ENCODE results near the gene CHCHD4. TPM values are rescaled to one million over a fixed set of nuclear protein-coding genes. Genes with fewer than 3 reads are reported as not detected.

CHCHD4 gene
- total RNA-seq, 1 donor from 2014 or later = 7.3 TPM

DNA sequence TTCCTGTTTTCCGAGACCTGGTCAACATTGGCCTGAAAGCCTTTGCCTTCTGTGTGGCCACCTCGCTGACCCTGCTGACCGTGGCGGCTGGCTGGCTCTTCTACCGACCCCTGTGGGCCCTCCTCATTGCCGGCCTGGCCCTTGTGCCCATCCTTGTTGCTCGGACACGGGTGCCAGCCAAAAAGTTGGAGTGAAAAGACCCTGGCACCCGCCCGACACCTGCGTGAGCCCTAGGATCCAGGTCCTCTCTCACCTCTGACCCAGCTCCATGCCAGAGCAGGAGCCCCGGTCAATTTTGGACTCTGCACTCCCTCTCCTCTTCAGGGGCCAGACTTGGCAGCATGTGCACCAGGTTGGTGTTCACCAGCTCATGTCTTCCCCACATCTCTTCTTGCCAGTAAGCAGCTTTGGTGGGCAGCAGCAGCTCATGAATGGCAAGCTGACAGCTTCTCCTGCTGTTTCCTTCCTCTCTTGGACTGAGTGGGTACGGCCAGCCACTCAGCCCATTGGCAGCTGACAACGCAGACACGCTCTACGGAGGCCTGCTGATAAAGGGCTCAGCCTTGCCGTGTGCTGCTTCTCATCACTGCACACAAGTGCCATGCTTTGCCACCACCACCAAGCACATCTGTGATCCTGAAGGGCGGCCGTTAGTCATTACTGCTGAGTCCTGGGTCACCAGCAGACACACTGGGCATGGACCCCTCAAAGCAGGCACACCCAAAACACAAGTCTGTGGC, 17.1 kb upstream of the CHCHD4 start:
- Mint-ChIP-seq H3K4me3 (no peak overlapping the region), H3K4me1 (peaks cover 25% of the 10 kb centered on the region), H3K9me3 (no peaks in the 10 kb centered on the region), H3K27ac (peak overlapping the region; percentile 87), H3K27me3 (ENCODE audit: low read depth) (no peaks in the 10 kb centered on the region), H3K36me3 (peaks cover 19% of the 10 kb centered on the region)
- TF ChIP-seq, protein P1, sequence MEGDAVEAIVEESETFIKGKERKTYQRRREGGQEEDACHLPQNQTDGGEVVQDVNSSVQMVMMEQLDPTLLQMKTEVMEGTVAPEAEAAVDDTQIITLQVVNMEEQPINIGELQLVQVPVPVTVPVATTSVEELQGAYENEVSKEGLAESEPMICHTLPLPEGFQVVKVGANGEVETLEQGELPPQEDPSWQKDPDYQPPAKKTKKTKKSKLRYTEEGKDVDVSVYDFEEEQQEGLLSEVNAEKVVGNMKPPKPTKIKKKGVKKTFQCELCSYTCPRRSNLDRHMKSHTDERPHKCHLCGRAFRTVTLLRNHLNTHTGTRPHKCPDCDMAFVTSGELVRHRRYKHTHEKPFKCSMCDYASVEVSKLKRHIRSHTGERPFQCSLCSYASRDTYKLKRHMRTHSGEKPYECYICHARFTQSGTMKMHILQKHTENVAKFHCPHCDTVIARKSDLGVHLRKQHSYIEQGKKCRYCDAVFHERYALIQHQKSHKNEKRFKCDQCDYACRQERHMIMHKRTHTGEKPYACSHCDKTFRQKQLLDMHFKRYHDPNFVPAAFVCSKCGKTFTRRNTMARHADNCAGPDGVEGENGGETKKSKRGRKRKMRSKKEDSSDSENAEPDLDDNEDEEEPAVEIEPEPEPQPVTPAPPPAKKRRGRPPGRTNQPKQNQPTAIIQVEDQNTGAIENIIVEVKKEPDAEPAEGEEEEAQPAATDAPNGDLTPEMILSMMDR (IDR thresholded peaks at IDR 0.05; ENCODE audit: unreplicated experiment) = no peak
- DNase-seq (ENCODE audit: low spot score in 2 of 2, unreplicated experiment in 2 of 2) = no peak

DNA sequence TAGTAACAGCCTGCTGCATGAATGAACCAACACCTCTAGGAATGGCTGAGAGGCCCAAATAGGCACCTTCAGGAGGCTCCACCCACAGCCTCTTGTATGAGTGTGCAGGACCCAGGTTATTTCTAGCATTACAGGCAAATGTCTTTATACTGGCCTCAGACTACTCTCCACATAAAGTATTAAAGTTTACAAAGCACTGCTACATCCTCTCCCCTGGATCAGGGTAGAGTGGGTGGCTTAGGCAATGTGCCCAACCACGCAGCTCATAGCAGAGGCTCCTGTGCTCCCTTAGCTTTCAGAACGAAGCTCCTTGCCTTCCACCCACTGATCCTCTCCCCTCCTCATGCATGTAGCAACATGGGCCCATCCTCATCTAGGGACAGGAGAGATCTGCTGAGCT, 16.5 kb upstream of the CHCHD4 start:
- TF ChIP-seq, protein P1 (IDR thresholded peaks at IDR 0.05; ENCODE audit: unreplicated experiment) = no peak
- Mint-ChIP-seq H3K9me3 (no peaks in the 10 kb centered on the region), H3K27ac (no peak overlapping the region), H3K4me3 (no peak overlapping the region), H3K27me3 (ENCODE audit: low read depth) (no peaks in the 10 kb centered on the region), H3K4me1 (peaks cover 25% of the 10 kb centered on the region), H3K36me3 (peaks cover 17% of the 10 kb centered on the region)
- DNase-seq (ENCODE audit: low spot score in 2 of 2, unreplicated experiment in 2 of 2) = no peak

DNA sequence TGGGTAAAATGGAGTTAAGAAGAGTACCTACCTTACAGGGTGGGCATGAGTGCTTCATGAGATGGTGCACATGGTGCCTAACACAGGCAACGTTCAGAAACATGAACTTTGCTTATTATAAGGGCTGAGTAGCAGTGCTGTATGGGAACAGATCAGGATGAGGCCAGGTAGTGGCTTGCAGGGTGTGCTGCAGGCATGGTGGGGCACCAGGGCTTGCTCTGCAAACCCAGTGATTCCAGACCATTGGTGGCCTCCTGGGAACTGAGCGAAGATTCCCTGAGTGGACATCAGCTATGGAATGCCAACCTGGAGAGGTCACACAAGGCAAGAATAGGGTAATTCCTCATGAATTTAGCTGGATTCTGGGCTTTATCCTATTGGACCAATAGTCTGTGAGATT, 16.0 kb upstream of the CHCHD4 start:
- TF ChIP-seq, protein P1 (IDR thresholded peaks at IDR 0.05; ENCODE audit: unreplicated experiment) = no peak

DNA sequence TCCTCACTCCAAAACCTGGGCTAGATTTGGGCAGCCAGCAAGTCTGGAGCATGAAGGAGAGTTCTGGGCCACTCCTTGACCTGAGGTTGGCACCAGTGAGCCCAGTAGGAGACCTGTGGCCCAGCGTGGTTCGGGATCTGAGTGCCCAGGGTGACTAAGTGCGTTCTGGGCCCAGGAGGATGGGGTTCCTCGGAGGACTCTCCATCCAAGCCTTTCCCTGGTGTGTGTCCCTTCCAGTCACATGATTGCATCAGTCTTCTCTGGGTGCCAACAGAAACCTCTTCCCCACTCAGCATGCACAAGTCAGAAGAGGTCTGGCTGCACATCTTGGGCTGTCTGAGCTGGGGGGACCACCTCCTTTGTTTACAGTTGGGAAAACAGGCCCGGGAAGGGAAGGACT, 15.1 kb upstream of the CHCHD4 start:
- Mint-ChIP-seq H3K4me1 (peaks cover 20% of the 10 kb centered on the region), H3K4me3 (no peak overlapping the region), H3K27me3 (ENCODE audit: low read depth) (no peaks in the 10 kb centered on the region), H3K27ac (no peak overlapping the region), H3K36me3 (peaks cover 17% of the 10 kb centered on the region), H3K9me3 (no peaks in the 10 kb centered on the region)
- no peak for DNase-seq (ENCODE audit: low spot score in 2 of 2, unreplicated experiment in 2 of 2)
- TF ChIP-seq, protein P1 (IDR thresholded peaks at IDR 0.05; ENCODE audit: unreplicated experiment) = no peak

More for the DNA sequence above, 16.0 kb upstream of the CHCHD4 start:
- peaks cover 17% of the 10 kb centered on the region for H3K36me3 Mint-ChIP-seq
- no peak overlapping the region for H3K4me3 Mint-ChIP-seq
- no peaks in the 10 kb centered on the region for H3K27me3 Mint-ChIP-seq (ENCODE audit: low read depth)
- peaks cover 25% of the 10 kb centered on the region for H3K4me1 Mint-ChIP-seq
- no peaks in the 10 kb centered on the region for H3K9me3 Mint-ChIP-seq
- H3K27ac Mint-ChIP-seq = no peak overlapping the region
- DNase-seq (ENCODE audit: low spot score in 2 of 2, unreplicated experiment in 2 of 2) = no peak

DNA sequence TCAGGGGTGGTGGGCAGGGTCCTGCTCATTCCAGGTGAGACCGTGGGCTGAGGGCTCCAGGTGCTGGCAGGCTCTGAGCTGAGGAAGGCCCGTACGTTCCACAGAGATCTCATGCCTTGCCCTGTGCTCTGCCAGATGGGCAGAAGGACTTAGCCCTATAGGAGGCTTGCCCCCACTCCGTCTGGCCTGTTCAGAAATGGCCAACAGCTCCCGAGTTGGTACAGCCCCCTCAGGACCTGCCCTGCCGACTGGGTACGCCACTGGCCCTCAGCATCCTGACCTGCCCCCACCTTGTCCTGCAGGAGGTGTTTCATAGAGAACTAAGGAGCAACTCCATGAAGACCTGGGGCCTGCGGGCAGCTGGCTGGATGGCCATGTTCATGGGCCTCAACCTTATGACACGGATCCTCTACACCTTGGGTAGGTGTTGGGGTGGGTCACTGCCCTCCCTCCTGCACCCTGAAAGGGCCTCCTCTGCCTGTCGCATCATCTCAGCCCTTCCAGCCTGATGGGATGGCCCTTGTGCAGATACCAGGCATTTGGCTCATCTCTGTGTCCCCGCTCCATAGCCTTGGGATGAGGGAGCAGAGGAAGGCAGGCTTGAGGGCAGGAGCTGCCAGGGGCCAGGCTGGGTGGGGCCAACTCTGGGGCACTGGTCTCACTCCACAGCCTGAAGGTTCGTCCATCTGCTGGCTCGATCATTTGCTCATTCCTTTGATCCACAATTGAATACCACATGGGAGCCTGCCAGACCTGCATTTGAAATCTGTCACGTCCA, 14.4 kb upstream of the CHCHD4 start:
- TF ChIP-seq, protein P1 (IDR thresholded peaks at IDR 0.05; ENCODE audit: unreplicated experiment) = no peak
- H3K27ac Mint-ChIP-seq = no peak overlapping the region
- H3K9me3 Mint-ChIP-seq = no peaks in the 10 kb centered on the region
- H3K27me3 Mint-ChIP-seq (ENCODE audit: low read depth) = no peaks in the 10 kb centered on the region
- H3K4me3 Mint-ChIP-seq = no peak overlapping the region
- H3K36me3 Mint-ChIP-seq = peaks cover 17% of the 10 kb centered on the region
- H3K4me1 Mint-ChIP-seq = peaks cover 14% of the 10 kb centered on the region
- no peak for DNase-seq (ENCODE audit: low spot score in 2 of 2, unreplicated experiment in 2 of 2)
